SK-N-MC (cell line): ENCODE data around the gene ADAMTS17.

Source experiments
- DNase-seq: peaks from one replicate; pipeline ENCODE4 v3.0.0-alpha.2; 2011; ENCODE audit warnings: low read depth, low spot score
- H3K27ac ChIP-seq: fragments of 200-600 bp; sonication (generic); 2 replicates; pipeline ENCODE4 v1.5.1; 2016; ENCODE audit warnings: mixed run types
- H3K36me3 ChIP-seq: fragments of 200-600 bp; sonication (generic); 2 replicates; pipeline ENCODE4 v1.6.1; 2017; ENCODE audit warnings: antibody characterized with exemption, low read length, mixed read lengths; ENCODE audit not compliant: insufficient read depth
- H3K4me3 ChIP-seq: fragments of 200-600 bp; sonication (generic); 2 replicates; pipeline ENCODE4 v1.5.1; 2016
- H3K9ac ChIP-seq: fragments of 200-600 bp; sonication (generic); 2 replicates; pipeline ENCODE4 v1.8.0; 2017; ENCODE audit warnings: mixed run types, mixed read lengths; ENCODE audit not compliant: insufficient read length
- H3K9me3 ChIP-seq: fragments of 200-600 bp; sonication (generic); 2 replicates; pipeline ENCODE4 v1.6.1; 2017; ENCODE audit warnings: low read depth, mild to moderate bottlenecking, antibody characterized with exemption, low read length, moderate library complexity, mixed read lengths
- EZH2 ChIP-seq: fragments of 200-600 bp; sonication (generic); IDR thresholded peaks from one replicate; pipeline ENCODE4 v1.6.1; 2017; ENCODE audit warnings: antibody characterized with exemption
- FOXP2 ChIP-seq: optimal IDR thresholded peaks from 2 replicates; pipeline ENCODE3; 2011; ENCODE audit warnings: mild to moderate bottlenecking, moderate library complexity; ENCODE audit not compliant: insufficient read depth; ENCODE audit errors: extremely low read length, control extremely low read depth
- POLR2AphosphoS5 ChIP-seq: IDR thresholded peaks from 2 replicates; pipeline ENCODE4 v1.6.1; 2012; ENCODE audit warnings: mild to moderate bottlenecking, low read depth, low read length, borderline replicate concordance

ADAMTS17 gene

DNA sequence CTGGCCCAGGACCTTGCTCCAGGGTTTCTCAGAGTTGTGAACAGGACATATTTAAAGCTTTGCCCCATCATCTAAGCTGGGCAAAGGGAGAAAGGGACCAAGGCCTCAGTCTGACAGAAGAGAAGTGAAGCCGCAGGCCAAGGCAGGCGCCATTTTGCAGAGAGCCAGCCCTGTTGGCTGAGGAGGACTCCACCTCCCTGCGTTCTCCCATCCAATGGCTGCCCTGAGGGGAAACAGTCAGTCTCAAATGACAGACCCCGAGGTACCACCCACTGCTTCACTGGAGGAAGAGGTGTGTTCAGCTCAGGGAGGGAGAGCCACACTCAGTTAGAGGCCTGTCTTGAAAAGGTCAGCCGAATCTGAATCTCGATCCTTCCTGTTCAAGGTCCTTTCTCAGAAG is 86.1 kb downstream of the ADAMTS17 start:
- Histone ChIP-seq H3K9ac (no peak overlapping the region), H3K4me3 (no peak overlapping the region), H3K27ac (no peak overlapping the region), H3K36me3 (no peaks in the 10 kb centered on the region), H3K9me3 (no peaks in the 10 kb centered on the region)
- no peak for DNase-seq
- TF ChIP-seq POLR2AphosphoS5 (no peak), EZH2 (no peak)

DNA sequence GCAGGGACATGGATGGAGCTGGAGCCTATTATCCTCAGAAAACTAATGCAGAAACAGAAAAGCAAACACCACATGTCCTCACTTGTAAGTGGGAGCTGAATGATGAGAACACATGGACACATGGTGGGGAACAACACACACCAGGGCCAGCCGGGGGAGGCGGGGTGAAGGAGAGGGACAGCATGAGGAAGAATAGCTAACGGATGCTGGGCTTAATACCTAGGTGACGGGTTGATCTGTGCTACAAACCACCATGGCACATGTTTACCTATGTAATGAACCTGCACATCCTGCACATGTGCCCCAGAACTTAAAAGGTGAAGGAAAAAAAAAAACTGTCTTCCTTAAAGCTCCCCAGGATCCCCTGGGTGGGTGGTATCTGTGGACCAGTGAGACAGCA is 87.1 kb downstream of the ADAMTS17 start:
- Histone ChIP-seq H3K9me3 (no peaks in the 10 kb centered on the region), H3K9ac (no peak overlapping the region), H3K36me3 (no peaks in the 10 kb centered on the region), H3K27ac (no peak overlapping the region), H3K4me3 (no peak overlapping the region)
- DNase-seq, result no peak
- TF ChIP-seq EZH2 (no peak), POLR2AphosphoS5 (no peak), FOXP2 (no peak)

DNA sequence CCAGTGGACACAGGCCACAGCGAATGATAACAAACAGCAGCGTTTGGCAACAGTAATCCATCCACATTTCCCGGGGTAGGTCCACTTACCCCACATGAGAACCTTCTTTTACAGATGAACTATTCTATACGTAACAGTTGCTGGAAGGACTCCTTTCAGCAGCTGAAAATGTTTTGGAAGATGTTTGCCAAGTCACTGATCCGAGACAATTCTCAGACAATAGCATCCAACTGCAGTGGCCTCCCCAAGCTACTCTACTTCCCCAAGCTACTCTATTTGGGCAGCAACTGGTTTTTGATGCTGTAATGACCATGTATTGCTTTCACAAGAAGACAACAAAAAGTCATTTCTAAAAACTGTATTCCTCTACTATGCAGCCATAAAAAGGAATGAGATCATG is 87.5 kb downstream of the ADAMTS17 start:
- DNase-seq, result no peak
- no peak overlapping the region for H3K27ac ChIP-seq
- H3K9me3 ChIP-seq, result no peaks in the 10 kb centered on the region
- no peak overlapping the region for H3K9ac ChIP-seq
- no peaks in the 10 kb centered on the region for H3K36me3 ChIP-seq
- no peak for TF ChIP-seq FOXP2
- TF ChIP-seq POLR2AphosphoS5, result no peak
- TF ChIP-seq EZH2, result no peak
- H3K4me3 ChIP-seq, result no peak overlapping the region

DNA sequence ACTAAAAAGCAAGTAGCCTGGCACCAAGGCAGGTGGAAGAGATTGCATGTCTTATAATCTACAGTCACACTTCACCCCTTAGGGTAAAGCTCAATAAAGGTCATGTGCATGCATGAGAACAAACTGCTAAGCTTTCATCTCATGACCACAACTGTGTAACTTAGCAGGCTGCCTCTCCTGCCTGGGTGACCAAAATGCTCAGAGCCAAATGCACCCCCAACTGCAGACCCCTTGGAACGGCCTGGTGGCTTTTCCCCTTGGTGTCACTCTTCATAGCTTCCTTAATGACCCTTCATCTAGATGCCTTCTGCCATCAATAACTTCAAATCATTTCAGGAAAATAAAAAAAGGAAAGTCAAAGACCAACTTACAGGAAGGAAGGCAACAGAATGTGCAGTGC is 88.1 kb downstream of the ADAMTS17 start:
- no peaks in the 10 kb centered on the region for H3K36me3 ChIP-seq
- TF ChIP-seq EZH2 (no peak), FOXP2 (no peak), POLR2AphosphoS5 (no peak)
- no peaks in the 10 kb centered on the region for H3K9me3 ChIP-seq
- no peak overlapping the region for H3K27ac ChIP-seq
- DNase-seq, result no peak
- H3K4me3 ChIP-seq, result no peak overlapping the region
- H3K9ac ChIP-seq, result no peak overlapping the region

DNA sequence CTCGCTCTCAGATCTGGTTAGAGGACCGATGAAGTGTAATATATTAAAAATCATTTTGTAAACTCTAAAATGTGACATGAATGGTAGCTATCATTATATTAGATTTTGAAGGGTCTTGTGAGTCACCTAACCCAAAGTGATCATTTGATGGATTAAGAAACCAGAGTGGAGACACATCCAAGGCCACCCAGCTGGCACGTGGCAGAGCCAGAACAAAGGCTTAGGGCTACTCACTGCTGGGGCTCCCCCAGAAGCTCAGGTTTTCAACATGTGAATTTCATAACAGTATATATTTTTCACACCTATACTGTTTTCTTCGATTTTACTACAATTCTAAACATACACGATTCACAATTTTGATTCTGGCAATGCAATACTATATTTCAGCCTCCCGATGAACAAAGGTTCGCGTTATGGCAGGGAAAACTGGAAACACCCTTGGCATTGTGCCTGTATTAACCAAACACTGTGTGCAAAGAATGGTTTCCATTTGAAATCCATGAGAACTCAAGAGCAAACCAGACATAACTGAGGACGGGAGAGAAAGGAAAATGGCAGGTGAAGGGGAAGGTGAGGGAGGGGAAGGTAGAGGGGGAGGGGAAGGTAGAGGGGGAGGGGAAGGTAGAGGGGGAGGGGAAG is 88.9 kb downstream of the ADAMTS17 start:
- no peak for DNase-seq
- H3K27ac ChIP-seq, result no peak overlapping the region
- no peaks in the 10 kb centered on the region for H3K9me3 ChIP-seq
- H3K9ac ChIP-seq, result no peak overlapping the region
- H3K36me3 ChIP-seq, result no peaks in the 10 kb centered on the region
- TF ChIP-seq FOXP2, result no peak
- no peak for TF ChIP-seq EZH2
- no peak for TF ChIP-seq POLR2AphosphoS5
- H3K4me3 ChIP-seq, result no peak overlapping the region

DNA sequence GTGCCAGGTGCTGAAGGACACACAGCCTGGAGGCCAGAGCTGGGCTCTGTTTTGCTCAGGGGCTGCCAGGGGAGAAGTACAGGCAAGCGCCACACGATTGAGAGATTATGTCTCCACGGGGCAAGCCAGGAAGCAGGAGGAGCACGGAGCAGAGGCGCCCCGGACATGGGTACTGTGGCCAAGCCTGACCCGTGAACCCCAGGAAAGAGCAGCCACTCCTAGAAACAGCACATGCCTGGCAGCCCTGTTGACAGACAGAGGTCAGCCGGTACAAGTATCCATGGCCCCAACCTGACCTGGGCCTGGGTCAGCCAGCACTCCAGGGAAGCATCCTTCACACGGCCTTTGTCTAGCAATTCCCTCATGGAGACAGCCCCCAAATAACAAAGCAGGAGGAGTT is 89.4 kb downstream of the ADAMTS17 start:
- Histone ChIP-seq H3K36me3 (no peaks in the 10 kb centered on the region), H3K9me3 (no peaks in the 10 kb centered on the region)

DNA sequence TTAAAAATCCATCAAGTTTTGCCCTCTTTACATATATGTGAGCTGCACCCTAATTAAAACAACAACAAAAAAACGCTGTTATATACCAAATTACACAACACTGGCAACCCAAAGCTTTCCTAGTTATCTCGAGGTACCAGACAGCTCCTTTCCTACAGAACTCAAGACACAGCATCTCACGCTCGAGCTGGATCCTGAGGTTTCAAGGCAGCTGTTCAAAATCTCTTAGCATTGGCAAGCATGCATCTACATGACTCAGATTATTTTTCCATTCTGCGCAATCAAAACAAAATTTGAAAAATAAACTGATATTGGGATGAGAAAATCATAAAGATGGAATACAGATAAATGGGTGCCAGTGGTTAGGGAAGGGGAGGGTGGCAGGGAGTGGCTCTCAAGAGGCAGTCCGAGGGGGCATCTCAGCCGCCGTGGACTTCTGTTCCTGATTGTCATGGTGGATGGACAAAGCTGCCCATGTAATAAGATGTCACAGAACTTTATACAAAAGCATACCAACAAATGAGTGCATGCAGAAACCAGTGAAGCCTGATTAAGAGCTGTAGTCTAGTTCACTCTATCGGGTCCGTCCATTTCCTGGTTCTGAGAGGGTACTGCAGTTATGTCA is 91.5 kb downstream of the ADAMTS17 start:
- TF ChIP-seq EZH2, result no peak
- TF ChIP-seq FOXP2, result no peak
- TF ChIP-seq POLR2AphosphoS5, result no peak
- H3K9ac ChIP-seq, result no peak overlapping the region
- H3K27ac ChIP-seq, result no peak overlapping the region
- no peaks in the 10 kb centered on the region for H3K9me3 ChIP-seq
- no peak for DNase-seq
- no peak overlapping the region for H3K4me3 ChIP-seq
- H3K36me3 ChIP-seq, result no peaks in the 10 kb centered on the region

More for the DNA sequence above, 89.4 kb downstream of the ADAMTS17 start:
- no peak for DNase-seq
- Histone ChIP-seq H3K27ac (no peak overlapping the region), H3K4me3 (no peak overlapping the region), H3K9ac (no peak overlapping the region)
- TF ChIP-seq POLR2AphosphoS5 (no peak), FOXP2 (no peak), EZH2 (no peak)

DNA sequence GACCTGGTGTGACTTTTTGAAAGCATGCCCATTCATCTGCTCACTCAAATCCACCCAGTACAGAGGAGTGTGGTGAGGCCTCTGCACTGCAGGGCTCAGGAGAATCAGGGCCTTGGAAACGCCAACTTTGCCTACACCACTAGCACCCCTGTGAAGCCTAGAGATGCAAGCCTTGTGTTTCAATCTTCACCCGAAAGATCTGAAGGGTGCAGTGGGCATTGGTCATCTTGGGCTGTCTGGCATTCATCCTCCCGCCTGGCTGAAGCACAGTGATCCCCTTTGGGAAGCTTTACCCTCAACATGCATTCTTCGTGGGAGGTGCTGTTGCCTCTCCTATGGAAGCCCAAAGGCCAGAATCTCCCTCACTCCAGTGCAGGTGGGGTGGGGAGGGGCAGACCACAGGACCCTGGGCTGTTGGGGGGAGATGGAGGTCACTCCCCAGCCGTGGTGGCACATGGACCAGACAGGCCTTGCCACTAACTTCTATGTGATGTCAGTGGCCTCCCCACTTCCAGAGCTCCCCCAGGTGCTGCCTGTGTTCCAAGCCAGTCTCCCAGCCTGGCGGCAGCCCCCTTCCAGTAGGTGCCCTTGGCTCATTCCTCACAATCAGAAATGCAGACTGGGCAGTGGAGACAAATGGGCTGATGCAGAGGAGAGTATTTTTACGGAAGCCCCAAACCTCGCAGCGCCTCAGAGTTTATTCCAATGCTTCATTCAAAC is 92.5 kb downstream of the ADAMTS17 start:
- Histone ChIP-seq H3K9me3 (no peaks in the 10 kb centered on the region), H3K27ac (no peak overlapping the region), H3K9ac (no peak overlapping the region), H3K36me3 (no peaks in the 10 kb centered on the region), H3K4me3 (no peak overlapping the region)
- TF ChIP-seq POLR2AphosphoS5 (no peak), EZH2 (no peak), FOXP2 (no peak)
- DNase-seq, result no peak
